K562 (cell line): Measurements from ENCODE around the gene CYSTM1. TPM values are rescaled to one million over a fixed set of nuclear protein-coding genes. Genes with fewer than 3 reads are reported as not detected.

Source experiments
- ATAC-seq: fragments of 200-7000 bp; cut with Tn5 transposase; 3 replicates; pipeline ENCODE4 v1.9.1; 2020; ENCODE audit warnings: moderate library complexity
- BruUV-seq: library from RNA; stranded (reverse); fragments of 400-500 nt; replicated peaks from 2 replicates; lab custom pipeline; 2021; lab: Mats Ljungman, UMichigan
- CTCF ChIA-PET: fragments of 300-600 bp; formaldehyde crosslinking; extraction: SDS; loops from one replicate; lab custom pipeline; 2021; ENCODE audit warnings: low intra/inter-chr PET ratio; lab: Yijun Ruan, JAX
- POLR2A ChIA-PET: fragments of 300-600, 350-650 bp; sonication (Branson Sonifier 250); formaldehyde crosslinking; extraction: SDS; loops from one replicate; lab custom pipeline; 2021; ENCODE audit warnings: antibody characterized with exemption, inconsistent platforms; lab: Yijun Ruan, JAX
- DNase-seq, 4 experiments: peaks; one replicate each; pipeline versions ENCODE4 v3.0.0 to v3.0.0-alpha.2; 2011 to 2018; ENCODE audit warnings: low spot score in 3 of 4, mixed read lengths in 3 of 4; ENCODE audit errors: extremely low read depth in 1 of 4
- FAIRE-seq: peaks from 2 replicates; lab custom pipeline; 2011; peaks lifted over from hg19 to GRCh38; lab: Jason Lieb, UNC
- H2AFZ ChIP-seq: 2 replicates; pipeline ENCODE4 v1.6.0; 2011; ENCODE audit warnings: low read depth, low read length, control low read depth, inconsistent platforms
- H3K27ac ChIP-seq: fragments of 200-600 bp; 3 replicates; pipeline ENCODE4 v1.8.0; 2011; ENCODE audit warnings: low read depth, mild to moderate bottlenecking, control low read depth, inconsistent platforms, low read length, moderate library complexity, mixed read lengths; ENCODE audit errors: extremely low read depth
- H3K27me3 ChIP-seq, 2 experiments: fragments of 300-600 bp in 1 of 2; 2 replicates in 1 of 2; 3 replicates in 1 of 2; pipeline versions ENCODE4 v1.6.0 to v1.8.0; 2011; ENCODE audit warnings: inconsistent platforms in 2 of 2, low read length in 2 of 2, mild to moderate bottlenecking in 1 of 2, mixed read lengths in 1 of 2, moderate library complexity in 1 of 2; ENCODE audit not compliant: control insufficient read depth in 2 of 2, insufficient read depth in 2 of 2
- H3K36me3 ChIP-seq: fragments of 300-600 bp; 3 replicates; pipeline ENCODE4 v1.8.0; 2011; ENCODE audit warnings: mild to moderate bottlenecking, low read length, inconsistent platforms; ENCODE audit not compliant: control insufficient read depth, insufficient read depth
- H3K4me1 ChIP-seq, 2 experiments: fragments of 200-600 bp in 1 of 2; replicated peaks in 1 of 2; 2 replicates in 1 of 2; 3 replicates in 1 of 2; pipeline versions ENCODE4 v1.5.1 to v1.8.0; 2011; ENCODE audit warnings: inconsistent platforms in 2 of 2, low read length in 2 of 2, mild to moderate bottlenecking in 1 of 2, mixed read lengths in 1 of 2, moderate library complexity in 1 of 2; ENCODE audit not compliant: control insufficient read depth in 2 of 2, insufficient read depth in 2 of 2
- H3K4me2 ChIP-seq: 2 replicates; pipeline ENCODE4 v1.6.1; 2011; ENCODE audit warnings: low read length, control low read depth, inconsistent platforms, mixed read lengths; ENCODE audit not compliant: insufficient read depth
- H3K4me3 ChIP-seq: fragments of 200-600 bp; sonication (generic), shearing (Covaris generic); 2 replicates; pipeline ENCODE4 v1.5.1; 2016; ENCODE audit warnings: control low read depth, inconsistent platforms
- H3K79me2 ChIP-seq: fragments of 200-600 bp; 3 replicates; pipeline ENCODE4 v1.8.0; 2011; ENCODE audit warnings: low read length, inconsistent platforms; ENCODE audit not compliant: control insufficient read depth, insufficient read depth
- H3K9ac ChIP-seq, 2 experiments: 2 replicates each; pipeline versions ENCODE4 v1.6.0 to v1.6.1; 2011; ENCODE audit warnings: low read depth in 2 of 2, low read length in 2 of 2, control low read depth in 1 of 2, inconsistent platforms in 1 of 2, mild to moderate bottlenecking in 1 of 2, mixed read lengths in 1 of 2; ENCODE audit not compliant: insufficient read depth in 1 of 2
- H3K9me1 ChIP-seq: one replicate; pipeline ENCODE4 v1.6.0; 2011; ENCODE audit warnings: inconsistent platforms, mild to moderate bottlenecking, low read length, moderate library complexity; ENCODE audit not compliant: control insufficient read depth, insufficient read depth
- H3K9me3 ChIP-seq: replicated peaks from 2 replicates; pipeline ENCODE4 v1.5.1; 2011; ENCODE audit warnings: low read depth, low read length, inconsistent platforms; ENCODE audit not compliant: control insufficient read depth, insufficient read depth
- H4K20me1 ChIP-seq: replicated peaks from 2 replicates; pipeline ENCODE4 v1.6.1; 2011; ENCODE audit warnings: low read length, inconsistent platforms, mixed read lengths; ENCODE audit not compliant: control insufficient read depth, insufficient read depth
- BCLAF1 ChIP-seq, 2 experiments: fragments of 450-650 bp in 1 of 2; IDR thresholded peaks; 2 replicates each; pipeline ENCODE4 v1.6.1; 2011 to 2017; ENCODE audit warnings: low read depth in 2 of 2, antibody characterized with exemption in 1 of 2, borderline replicate concordance in 1 of 2, low read length in 1 of 2, mild to moderate bottlenecking in 1 of 2, mixed read lengths in 1 of 2; ENCODE audit not compliant: control insufficient read depth in 1 of 2
- CHAMP1 ChIP-seq: fragments of 450-650 bp; IDR thresholded peaks from 2 replicates; pipeline ENCODE4 v1.6.1; 2016; ENCODE audit warnings: mild to moderate bottlenecking
- CHCHD3 ChIP-seq: fragments of 250-450 bp; sonication (Bioruptor Pico); IDR thresholded peaks from 2 replicates; pipeline ENCODE4 v2.1.2; 2022; ENCODE audit warnings: mild to moderate bottlenecking
- CXXC5 ChIP-seq: fragments of 250-450 bp; sonication (Bioruptor Pico); IDR thresholded peaks from 2 replicates; pipeline ENCODE4 v1.8.0; 2022; ENCODE audit warnings: inconsistent platforms, mild to moderate bottlenecking, moderate library complexity
- FOXJ2 ChIP-seq: fragments of 200-800 bp; sonication (Bioruptor generic); IDR thresholded peaks from 2 replicates; pipeline ENCODE4 v1.6.1; 2016; ENCODE audit warnings: missing genetic modification characterization, missing compliant biosample characterization
- POLR2AphosphoS5 ChIP-seq: IDR thresholded peaks from 2 replicates; pipeline ENCODE4 v1.6.1; 2011; ENCODE audit warnings: mild to moderate bottlenecking, low read depth, low read length, moderate library complexity; ENCODE audit not compliant: control insufficient read depth, insufficient read depth
- PPARD ChIP-seq: fragments of 250-450 bp; sonication (Bioruptor Pico); IDR thresholded peaks from 2 replicates; pipeline ENCODE4 v1.8.0; 2022; ENCODE audit warnings: inconsistent platforms, mild to moderate bottlenecking, moderate library complexity
- PTTG1 ChIP-seq: fragments of 450-650 bp; IDR thresholded peaks from 2 replicates; pipeline ENCODE4 v1.6.1; 2016; ENCODE audit warnings: low read depth, mild to moderate bottlenecking, missing genetic modification characterization, missing compliant biosample characterization
- TFAM ChIP-seq: fragments of 250-450 bp; sonication (Bioruptor Pico); conservative IDR thresholded peaks from 2 replicates; pipeline ENCODE4 v1.5.0; 2021; ENCODE audit warnings: mild to moderate bottlenecking, moderate library complexity
- ZNF133 ChIP-seq: fragments of 250-450 bp; sonication (Bioruptor Pico); IDR thresholded peaks from 2 replicates; pipeline ENCODE4 v1.4.0; 2020; ENCODE audit warnings: mild to moderate bottlenecking
- ZNF785 ChIP-seq: fragments of 250-450 bp; sonication (Bioruptor Pico); IDR thresholded peaks from 2 replicates; pipeline ENCODE4 v1.4.0; 2020; ENCODE audit warnings: mild to moderate bottlenecking
- WGBS: fragments of 100-300 bp; shearing (Covaris generic); methylation state at CpG from one replicate; pipeline ENCODE4 v1.1.6; 2016; ENCODE audit warnings: low coverage, mixed read lengths; ENCODE audit not compliant: insufficient coverage; ENCODE audit errors: missing lambda C conversion rate; 5-methylcytosine and 5-hydroxymethylcytosine counted together
- in situ Hi-C: fragments of 300-500 bp; cut with MboI; formaldehyde crosslinking; loops from 4 replicates; pipeline ENCODE4 v1.15.0; 2018; ENCODE audit warnings: inconsistent platforms, mixed read lengths
- intact Hi-C: fragments of 100-400 bp; cut with micrococcal nuclease; formaldehyde crosslinking; loops from 2 replicates; pipeline ENCODE4 v1.14.2; 2022
- polyA plus RNA-seq, 8 experiments: library from polyadenylated mRNA; depleted of rRNA in 4 of 8; stranded (reverse) in 5 of 8; unstranded in 3 of 8; fragments of >200 nt; fragmentation: Nextera tagmentation in 2 of 8; fragmentation: Illumina TruSeq in 1 of 8; extraction: Ambion mirVana in 2 of 8; extraction: Trizol in 1 of 8; gene quantifications; 2 replicates each; pipeline versions ENCODE4 v1.2.1 to v1.2.3, GENCODE V29; 2011 to 2014; ENCODE audit warnings: inconsistent platforms in 1 of 8, missing spikeins in 1 of 8
- total RNA-seq, 7 experiments: library from RNA; depleted of rRNA in 6 of 7; stranded (reverse); fragments of >200 nt in 6 of 7; fragmentation: Illumina TruSeq in 2 of 7; extraction: Trizol in 2 of 7; gene quantifications; 2 replicates each; pipeline versions ENCODE4 v1.2.1 to v1.2.3, GENCODE V29; 2011 to 2021; ENCODE audit warnings: low replicate concordance in 1 of 7
- TF ChIP-seq, protein P1 (sequence below): fragments of 250-450 bp; sonication (Bioruptor Pico); IDR thresholded peaks from 2 replicates; pipeline ENCODE4 v1.8.0; 2022; ENCODE audit warnings: inconsistent platforms, mild to moderate bottlenecking, moderate library complexity, borderline replicate concordance
- TF ChIP-seq, protein P2 (sequence below): fragments of 450-650 bp; formaldehyde crosslinking; IDR thresholded peaks from 2 replicates; pipeline ENCODE4 v1.4.0; 2020; ENCODE audit warnings: mild to moderate bottlenecking, mixed read lengths

Gene CYSTM1
- total and polyA plus RNA-seq, 9 of the 15 experiments (the other 6 are each of a cell fraction or from before 2014, with no cell fraction given), result 76.1 to 422 (median 108) TPM

DNA sequence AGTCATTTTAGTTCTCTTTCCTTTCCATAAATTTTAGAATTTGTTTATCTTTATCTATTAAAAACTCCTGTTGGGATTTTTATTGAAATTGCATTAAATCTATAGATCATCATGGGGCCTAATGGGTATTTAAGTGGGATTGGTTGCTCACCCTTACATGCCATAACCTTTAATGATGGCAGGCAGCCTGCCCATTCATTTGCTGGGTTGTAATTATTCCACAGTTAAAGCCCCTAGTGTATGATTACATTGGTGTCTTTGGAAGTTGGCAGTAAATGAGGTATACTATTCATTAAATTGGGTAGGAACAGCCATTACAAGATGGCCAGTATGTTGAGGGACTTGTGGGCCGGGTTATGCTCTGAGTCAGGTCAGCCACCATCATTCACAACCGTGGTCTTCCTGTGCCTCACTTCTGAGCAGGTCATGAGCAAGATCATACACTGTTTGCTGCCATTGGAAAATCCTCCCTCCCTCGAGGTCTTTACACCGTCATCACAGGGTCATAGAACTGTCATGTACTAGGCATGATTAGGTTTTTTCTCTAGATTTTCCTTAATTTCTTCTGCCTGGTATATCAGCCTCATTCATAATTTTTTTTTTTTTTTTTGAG, 59.5 kb downstream of the CYSTM1 start:
- peaks cover 13% of the 10 kb centered on the region; the same call in 2 of the 3 replicates for H3K79me2 ChIP-seq
- H3K4me2 ChIP-seq, result no peak overlapping the region
- no peaks in the 10 kb centered on the region for H3K27me3 ChIP-seq
- FAIRE-seq (peak; percentile 49), DNase-seq (no peak), ATAC-seq (no peak)
- POLR2A ChIA-PET, result no interaction called here
- H3K27ac ChIP-seq, result no peak overlapping the region
- peaks cover 0 to 2% of the 10 kb centered on the region in 2 experiments; a peak in 2 of 5 replicates for H3K4me1 ChIP-seq
- no peak overlapping the region for H3K4me3 ChIP-seq
- no peaks in the 10 kb centered on the region for H3K9me1 ChIP-seq
- no peaks in the 10 kb centered on the region for H3K9me3 ChIP-seq
- H2AFZ ChIP-seq, result no peak overlapping the region
- in situ Hi-C loops, result no loop called here
- BruUV-seq, result no TSS peak
- 70% methylated on average over 4 of the region's 4 CpGs for WGBS
- H3K36me3 ChIP-seq, result no peaks in the 10 kb centered on the region; the same call in 1 of the 3 replicates
- CTCF ChIA-PET, result no interaction called here
- intact Hi-C loops, result no loop called here
- TF ChIP-seq CHAMP1 (no peak), POLR2AphosphoS5 (no peak), ZNF785 (CRISPR knock-in tag) (no peak), CHCHD3 (no peak), BCLAF1 (IDR thresholded peaks at IDR 0.05; ENCODE audit: borderline replicate concordance in 1 of 2, control insufficient read depth in 1 of 2, low read depth in 2 of 2, low read length in 1 of 2) (no peak), CXXC5 (CRISPR knock-in tag) (no peak), PTTG1 (tag) (no peak), TFAM (CRISPR knock-in tag) (no peak), ZNF133 (no peak), FOXJ2 (no peak), PPARD (CRISPR knock-in tag) (no peak)
- TF ChIP-seq, protein P1, sequence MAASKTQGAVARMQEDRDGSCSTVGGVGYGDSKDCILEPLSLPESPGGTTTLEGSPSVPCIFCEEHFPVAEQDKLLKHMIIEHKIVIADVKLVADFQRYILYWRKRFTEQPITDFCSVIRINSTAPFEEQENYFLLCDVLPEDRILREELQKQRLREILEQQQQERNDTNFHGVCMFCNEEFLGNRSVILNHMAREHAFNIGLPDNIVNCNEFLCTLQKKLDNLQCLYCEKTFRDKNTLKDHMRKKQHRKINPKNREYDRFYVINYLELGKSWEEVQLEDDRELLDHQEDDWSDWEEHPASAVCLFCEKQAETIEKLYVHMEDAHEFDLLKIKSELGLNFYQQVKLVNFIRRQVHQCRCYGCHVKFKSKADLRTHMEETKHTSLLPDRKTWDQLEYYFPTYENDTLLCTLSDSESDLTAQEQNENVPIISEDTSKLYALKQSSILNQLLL (CRISPR knock-in tag), result no peak
- TF ChIP-seq, protein P2, sequence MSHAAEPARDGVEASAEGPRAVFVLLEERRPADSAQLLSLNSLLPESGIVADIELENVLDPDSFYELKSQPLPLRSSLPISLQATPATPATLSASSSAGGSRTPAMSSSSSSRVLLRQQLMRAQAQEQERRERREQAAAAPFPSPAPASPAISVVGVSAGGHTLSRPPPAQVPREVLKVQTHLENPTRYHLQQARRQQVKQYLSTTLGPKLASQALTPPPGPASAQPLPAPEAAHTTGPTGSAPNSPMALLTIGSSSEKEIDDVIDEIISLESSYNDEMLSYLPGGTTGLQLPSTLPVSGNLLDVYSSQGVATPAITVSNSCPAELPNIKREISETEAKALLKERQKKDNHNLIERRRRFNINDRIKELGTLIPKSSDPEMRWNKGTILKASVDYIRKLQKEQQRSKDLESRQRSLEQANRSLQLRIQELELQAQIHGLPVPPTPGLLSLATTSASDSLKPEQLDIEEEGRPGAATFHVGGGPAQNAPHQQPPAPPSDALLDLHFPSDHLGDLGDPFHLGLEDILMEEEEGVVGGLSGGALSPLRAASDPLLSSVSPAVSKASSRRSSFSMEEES (CRISPR knock-in tag), result no peak
- no peak overlapping the region for H3K9ac ChIP-seq
- H4K20me1 ChIP-seq, result peaks cover 17% of the 10 kb centered on the region; the same call in 1 of the 2 replicates
